Medulla oblongata (tissue), 1 donor: Measurements from ENCODE around the gene ACACA.

ENCODE experiments used
- DNase-seq: peaks from one replicate; pipeline ENCODE4 v3.0.0-alpha.2; 2015; ENCODE audit errors: extremely low spot score

ACACA gene

GRCh38 chr17:37039269-37039668 is 367.4 kb downstream of the ACACA start:
- DNase-seq = no peak

GRCh38 chr17:37037590-37038155 is 369.0 kb downstream of the ACACA start:
- DNase-seq = no peak
